Esophagus (tissue), 2 donors: Measurements from ENCODE around the gene COL18A1. TPM values are rescaled to one million over a fixed set of nuclear protein-coding genes. Genes with fewer than 3 reads are reported as not detected.
A peak's percentile ranks its signal among the peaks of the same experiment; 100 is the strongest.

Experiments used
- H3K27ac ChIP-seq, 2 donors: one replicate each; pipeline ENCODE4 v1.5.1; 2013; ENCODE audit warnings: low read depth in 2 of 2, mild to moderate bottlenecking in 2 of 2, inconsistent platforms in 1 of 2, low read length in 1 of 2, moderate library complexity in 1 of 2
- H3K27me3 ChIP-seq, 2 donors: one replicate each; pipeline ENCODE4 v1.6.1; 2013; ENCODE audit warnings: low read length in 2 of 2, control low read depth in 1 of 2, mild to moderate bottlenecking in 1 of 2; ENCODE audit not compliant: insufficient read depth in 2 of 2, control insufficient read depth in 1 of 2
- H3K36me3 ChIP-seq, 2 donors: one replicate each; pipeline ENCODE4 v1.6.1; 2013; ENCODE audit warnings: low read length in 1 of 2; ENCODE audit not compliant: control insufficient read depth in 2 of 2, insufficient read depth in 2 of 2
- H3K4me1 ChIP-seq, 2 donors: one replicate each; pipeline ENCODE4 v1.6.1; 2013; ENCODE audit warnings: low read length in 1 of 2; ENCODE audit not compliant: control insufficient read depth in 2 of 2, insufficient read depth in 2 of 2
- H3K4me3 ChIP-seq, 2 donors: one replicate each; pipeline ENCODE4 v1.5.1; 2013; ENCODE audit warnings: low read length in 2 of 2, mild to moderate bottlenecking in 2 of 2, low read depth in 1 of 2, moderate library complexity in 1 of 2
- H3K9me3 ChIP-seq, 2 donors: one replicate each; pipeline ENCODE4 v1.6.1; 2013; ENCODE audit warnings: mild to moderate bottlenecking in 2 of 2, low read depth in 1 of 2, low read length in 1 of 2, moderate library complexity in 1 of 2; ENCODE audit not compliant: control insufficient read depth in 2 of 2, insufficient read depth in 1 of 2
- WGBS, 2 donors: extraction: QIAGEN DNeasy Blood & Tissue Kit; methylation state at CpG; one replicate each; pipeline ENCODE4 v1.1.7; 2013; 5-methylcytosine and 5-hydroxymethylcytosine counted together
- polyA plus RNA-seq, 2 donors: library from polyadenylated mRNA; stranded (reverse); fragments of 200-250 nt; gene quantifications; one replicate each; pipeline ENCODE4 v1.2.3, GENCODE V29; 2013
- donor health status: healthy with polysubstance abuse.
- donor health status: Bipolar disorder and iron deficiency.

Gene COL18A1
- polyA plus RNA-seq, 2 donors: 29.7 to 29.9 TPM

GRCh38 chr21:45510466-45510955 is 105.5 kb downstream of the COL18A1 start:
- peaks cover 5 to 7% of the 10 kb centered on the region in 2 donors for H3K4me1 ChIP-seq
- H3K27me3 ChIP-seq: no peaks in the 10 kb centered on the region
- H3K4me3 ChIP-seq: no peak overlapping the region
- no peak overlapping the region for H3K27ac ChIP-seq
- H3K36me3 ChIP-seq: peaks cover 0 to 16% of the 10 kb centered on the region in 2 donors
- 85% methylated on average over 11 of the region's 11 CpGs for WGBS, 2 donors
- H3K9me3 ChIP-seq: no peaks in the 10 kb centered on the region

DNA sequence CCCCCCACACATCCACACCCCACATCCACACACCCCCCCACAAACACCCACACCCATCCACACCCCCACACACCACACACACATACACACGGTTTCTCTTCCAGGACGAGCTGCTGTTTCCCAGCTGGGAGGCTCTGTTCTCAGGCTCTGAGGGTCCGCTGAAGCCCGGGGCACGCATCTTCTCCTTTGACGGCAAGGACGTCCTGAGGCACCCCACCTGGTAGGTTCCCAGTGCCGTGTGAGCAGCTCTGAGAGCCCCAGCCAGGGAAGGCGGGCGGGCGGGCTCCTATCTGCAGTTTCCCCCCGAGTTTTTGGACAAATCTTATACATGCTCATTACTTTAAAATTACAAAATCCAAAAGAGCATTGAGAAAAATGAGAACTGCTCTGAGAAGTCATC is 106.0 kb downstream of the COL18A1 start:
- Histone ChIP-seq H3K4me1 (peaks cover 5 to 7% of the 10 kb centered on the region in 2 donors), H3K9me3 (no peaks in the 10 kb centered on the region), H3K4me3 (no peak overlapping the region), H3K27me3 (no peaks in the 10 kb centered on the region), H3K36me3 (peaks cover 0 to 16% of the 10 kb centered on the region in 2 donors), H3K27ac (no peak overlapping the region)
- 79 to 83% methylated on average over 12 of the region's 12 CpGs for WGBS, 2 donors

DNA sequence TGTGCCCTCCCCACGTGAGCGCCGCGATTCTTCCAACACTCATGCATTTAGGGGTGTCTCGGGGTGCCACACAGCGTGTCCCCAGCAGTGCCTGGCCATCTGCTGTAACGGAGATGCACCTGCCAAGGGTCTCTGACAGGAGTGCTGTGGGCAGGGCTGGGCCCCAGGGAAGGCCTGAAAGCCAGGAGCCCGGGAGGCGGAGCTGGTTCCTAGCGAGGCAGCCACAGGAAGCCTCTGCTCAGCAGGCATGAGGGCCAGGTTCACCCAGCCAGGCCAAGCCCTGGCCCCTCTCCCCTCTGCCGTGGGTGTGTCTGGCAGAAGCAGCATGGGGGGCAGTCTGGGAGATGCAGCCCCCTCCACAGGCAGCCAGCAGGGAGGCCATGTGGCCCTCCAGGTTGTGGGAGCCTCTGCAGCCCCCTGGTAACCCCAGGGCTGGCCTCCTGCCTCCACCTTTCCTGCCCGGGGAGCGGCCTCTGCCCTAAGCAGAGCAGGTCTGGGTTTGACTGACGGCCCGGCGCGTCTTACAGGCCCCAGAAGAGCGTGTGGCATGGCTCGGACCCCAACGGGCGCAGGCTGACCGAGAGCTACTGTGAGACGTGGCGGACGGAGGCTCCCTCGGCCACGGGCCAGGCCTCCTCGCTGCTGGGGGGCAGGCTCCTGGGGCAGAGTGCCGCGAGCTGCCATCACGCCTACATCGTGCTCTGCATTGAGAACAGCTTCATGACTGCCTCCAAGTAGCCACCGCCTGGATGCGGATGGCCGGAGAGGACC is 106.9 kb downstream of the COL18A1 start:
- Histone ChIP-seq H3K36me3 (peaks cover 0 to 23% of the 10 kb centered on the region in 2 donors), H3K9me3 (no peaks in the 10 kb centered on the region), H3K27ac (no peak overlapping the region), H3K27me3 (no peaks in the 10 kb centered on the region), H3K4me1 (peaks cover 5 to 7% of the 10 kb centered on the region in 2 donors), H3K4me3 (no peak overlapping the region)
- 84 to 85% methylated on average over 34 to 35 of the region's 35 CpGs for WGBS, 2 donors

DNA sequence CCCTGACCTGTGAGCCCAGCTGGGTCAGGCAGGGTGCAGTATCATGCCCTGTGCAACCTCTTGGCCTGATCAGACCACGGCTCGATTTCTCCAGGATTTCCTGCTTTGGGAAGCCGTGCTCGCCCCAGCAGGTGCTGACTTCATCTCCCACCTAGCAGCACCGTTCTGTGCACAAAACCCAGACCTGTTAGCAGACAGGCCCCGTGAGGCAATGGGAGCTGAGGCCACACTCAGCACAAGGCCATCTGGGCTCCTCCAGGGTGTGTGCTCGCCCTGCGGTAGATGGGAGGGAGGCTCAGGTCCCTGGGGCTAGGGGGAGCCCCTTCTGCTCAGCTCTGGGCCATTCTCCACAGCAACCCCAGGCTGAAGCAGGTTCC is 107.6 kb downstream of the COL18A1 start:
- peaks cover 5 to 7% of the 10 kb centered on the region in 2 donors for H3K4me1 ChIP-seq
- no peaks in the 10 kb centered on the region for H3K9me3 ChIP-seq
- H3K4me3 ChIP-seq: no peak overlapping the region
- no peak overlapping the region for H3K27ac ChIP-seq
- WGBS, 2 donors: 80 to 83% methylated on average over 8 of the region's 8 CpGs
- H3K36me3 ChIP-seq: peaks cover 0 to 24% of the 10 kb centered on the region in 2 donors
- no peaks in the 10 kb centered on the region for H3K27me3 ChIP-seq

GRCh38 chr21:45513003-45513717 is 108.2 kb downstream of the COL18A1 start:
- H3K4me1 ChIP-seq: peaks cover 5 to 7% of the 10 kb centered on the region in 2 donors
- no peaks in the 10 kb centered on the region for H3K9me3 ChIP-seq
- H3K27me3 ChIP-seq: no peaks in the 10 kb centered on the region
- peaks cover 0 to 24% of the 10 kb centered on the region in 2 donors for H3K36me3 ChIP-seq
- no peak overlapping the region for H3K4me3 ChIP-seq
- H3K27ac ChIP-seq: no peak overlapping the region
- WGBS, 2 donors: 52 to 59% methylated on average over 19 of the region's 19 CpGs

DNA sequence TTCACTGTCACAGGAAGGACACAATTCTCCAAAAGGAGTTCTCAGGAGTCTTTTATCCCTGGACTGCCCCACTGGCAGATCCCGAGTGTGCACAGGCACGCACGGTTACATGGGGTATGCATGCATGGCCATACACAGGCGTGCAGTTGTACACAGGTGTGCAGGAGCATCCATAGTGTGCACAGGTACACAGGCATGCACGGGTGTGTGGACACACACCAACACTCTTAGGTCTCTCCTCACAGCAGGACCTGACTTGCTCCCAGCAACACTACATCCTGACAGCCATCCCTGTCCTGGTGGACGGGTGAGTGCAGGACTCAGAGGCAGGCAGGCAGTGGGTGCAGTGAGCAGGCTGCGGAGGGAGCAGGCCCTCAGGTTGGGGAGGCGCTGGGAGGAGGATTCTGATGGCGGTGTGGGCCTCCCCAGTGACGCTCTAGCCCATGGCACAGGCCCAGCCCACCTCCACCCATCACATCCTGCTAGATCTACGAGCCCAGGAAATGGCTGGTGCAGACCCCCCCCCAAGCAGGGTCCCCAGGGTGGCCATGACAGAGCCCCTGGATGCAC is 108.9 kb downstream of the COL18A1 start:
- Histone ChIP-seq H3K27me3 (no peaks in the 10 kb centered on the region), H3K4me1 (peaks cover 5 to 7% of the 10 kb centered on the region in 2 donors), H3K27ac (peak overlapping the region in 1 of 2 donors; percentile 13), H3K36me3 (peaks cover 0 to 24% of the 10 kb centered on the region in 2 donors), H3K9me3 (no peaks in the 10 kb centered on the region), H3K4me3 (no peak overlapping the region)
- 68 to 72% methylated on average over 11 of the region's 11 CpGs for WGBS, 2 donors

- H3K4me3 ChIP-seq: no peak overlapping the region
- H3K9me3 ChIP-seq: no peaks in the 10 kb centered on the region
- H3K27me3 ChIP-seq: no peaks in the 10 kb centered on the region
- H3K4me1 ChIP-seq: peaks cover 5 to 7% of the 10 kb centered on the region in 2 donors
- H3K27ac ChIP-seq: no peak overlapping the region
- H3K36me3 ChIP-seq: peaks cover 0 to 22% of the 10 kb centered on the region in 2 donors
- WGBS, 2 donors: 84 to 87% methylated on average over 22 of the region's 22 CpGs
Observed at GRCh38 chr21:45514311-45515021, 109.5 kb downstream of the COL18A1 start.

GRCh38 chr21:45515241-45516061 is 110.5 kb downstream of the COL18A1 start:
- H3K4me1 ChIP-seq: peaks cover 5 to 7% of the 10 kb centered on the region in 2 donors
- 91 to 95% methylated on average over 31 of the region's 31 CpGs for WGBS, 2 donors
- H3K4me3 ChIP-seq: no peak overlapping the region
- H3K36me3 ChIP-seq: peaks cover 0 to 18% of the 10 kb centered on the region in 2 donors
- H3K27me3 ChIP-seq: no peaks in the 10 kb centered on the region
- no peaks in the 10 kb centered on the region for H3K9me3 ChIP-seq
- H3K27ac ChIP-seq: no peak overlapping the region
